ENCODE measurements around the gene LENG1.

Gene LENG1

GRCh38 chr19:54106716-54107115 is 52.8 kb downstream of the LENG1 start:
- no peak for DNase-seq

GRCh38 chr19:54105796-54106195 is 53.7 kb downstream of the LENG1 start:
- DNase-seq: no peak

Data from activated gamma-delta T cell treated with Interleukin-2 at 50 U/mL for 16 hours (primary cell).